SU-DHL-6 (cell line): ENCODE measurements around the gene CTSS.
A peak's percentile ranks its signal among the peaks of the same experiment; 100 is the strongest.

Experiments used
- H2AFZ ChIP-seq: fragments of 200-600 bp; sonication (generic); 2 replicates; pipeline ENCODE4 v1.6.1; 2014; ENCODE audit warnings: low read depth, mild to moderate bottlenecking, moderate library complexity, mixed read lengths, antibody characterized with exemption, low read length; ENCODE audit not compliant: severe bottlenecking
- H3F3A ChIP-seq: fragments of 200-600 bp; shearing (Covaris generic); 2 replicates; pipeline ENCODE4 v1.6.0; 2016; ENCODE audit warnings: antibody characterized with exemption, mild to moderate bottlenecking; ENCODE audit not compliant: insufficient read depth
- H3K27ac ChIP-seq: fragments of 200-600 bp; sonication (generic); 2 replicates; pipeline ENCODE4 v1.5.1; 2016; ENCODE audit warnings: low read depth, mild to moderate bottlenecking, low read length, moderate library complexity, mixed read lengths
- H3K27me3 ChIP-seq: fragments of 200-600 bp; sonication (generic), shearing (Covaris generic); 2 replicates; pipeline ENCODE4 v1.6.0; 2014; ENCODE audit warnings: mild to moderate bottlenecking, low read length
- H3K36me3 ChIP-seq: fragments of 200-600 bp; sonication (generic); 2 replicates; pipeline ENCODE4 v1.6.1; 2014; ENCODE audit warnings: mild to moderate bottlenecking, low read length, mixed read lengths
- H3K4me2 ChIP-seq: fragments of 300-600, 200-600 bp; shearing (Covaris generic), sonication (generic); 2 replicates; pipeline ENCODE4 v1.6.0; 2014; ENCODE audit warnings: low read length, low read depth, mild to moderate bottlenecking; ENCODE audit not compliant: poor library complexity, severe bottlenecking
- H3K4me3 ChIP-seq: fragments of 200-600 bp; sonication (generic); 2 replicates; pipeline ENCODE4 v1.5.1; 2014; ENCODE audit warnings: antibody characterized with exemption, low read length, mild to moderate bottlenecking, mixed read lengths; ENCODE audit not compliant: insufficient read depth, poor library complexity, severe bottlenecking
- H3K79me2 ChIP-seq: fragments of 200-600 bp; sonication (generic); 2 replicates; pipeline ENCODE4 v1.6.1; 2014; ENCODE audit warnings: mild to moderate bottlenecking, low read length, moderate library complexity; ENCODE audit not compliant: insufficient read depth
- H3K9ac ChIP-seq: fragments of 200-600 bp; sonication (generic); 2 replicates; pipeline ENCODE4 v1.7.0; 2014; ENCODE audit warnings: mild to moderate bottlenecking, low read length
- H3K9me2 ChIP-seq: fragments of 200-600 bp; sonication (generic); replicated peaks from 2 replicates; pipeline ENCODE4 v1.6.1; 2014; ENCODE audit warnings: low read length; ENCODE audit not compliant: insufficient read depth
- H3K9me3 ChIP-seq: fragments of 200-600 bp; sonication (generic); 2 replicates; pipeline ENCODE4 v1.6.1; 2014; ENCODE audit warnings: low read length, mixed read lengths; ENCODE audit not compliant: insufficient read depth
- H4K20me1 ChIP-seq: fragments of 200-600 bp; sonication (generic); 2 replicates; pipeline ENCODE4 v1.6.1; 2014; ENCODE audit warnings: low read depth, mild to moderate bottlenecking, antibody characterized with exemption, low read length, moderate library complexity, mixed read lengths
- CTCF ChIP-seq: fragments of 200-600 bp; sonication (generic); IDR thresholded peaks from one replicate; pipeline ENCODE4 v1.5.1; 2017; ENCODE audit warnings: antibody characterized with exemption, mild to moderate bottlenecking, low read length, moderate library complexity; ENCODE audit not compliant: insufficient read depth, poor library complexity, severe bottlenecking
- EZH2phosphoT487 ChIP-seq: fragments of 200-600 bp; sonication (generic), shearing (Covaris generic); conservative IDR thresholded peaks from 2 replicates; pipeline ENCODE4 v1.6.1; 2018; ENCODE audit warnings: mild to moderate bottlenecking, antibody characterized with exemption, low read length, moderate library complexity, mixed read lengths

The CTSS gene

GRCh38 chr1:150765296-150765976, at the start of gene CTSS:
TSS of gene CTSS (minus strand) at chr1:150765778. CDS start at chr1:150764763, 1,015 bp downstream.
- Histone ChIP-seq H3K4me2 (peak within 1 kb of the TSS; percentile 89), H3K36me3 (peaks cover 14% of the 10 kb centered on the region; the same call in 1 of the 2 replicates), H3F3A (peaks cover 16% of the 10 kb centered on the region; the same call in 1 of the 2 replicates), H3K9ac (peak within 1 kb of the TSS; percentile 70), H3K4me3 (peak within 1 kb of the TSS; percentile 88), H3K79me2 (peaks cover 50% of the 10 kb centered on the region), H3K9me3 (no peaks in the 10 kb centered on the region), H3K27ac (peak within 1 kb of the TSS; percentile 72), H3K9me2 (no peaks in the 10 kb centered on the region), H4K20me1 (no peaks in the 10 kb centered on the region), H2AFZ (peak within 1 kb of the TSS; percentile 93), H3K27me3 (no peaks in the 10 kb centered on the region)
- TF ChIP-seq EZH2phosphoT487 (no peak), CTCF (no peak)

- Histone ChIP-seq H3F3A (no peaks in the 10 kb centered on the region), H3K4me3 (no peak overlapping the region), H3K27me3 (no peaks in the 10 kb centered on the region), H3K36me3 (no peaks in the 10 kb centered on the region; the same call in 1 of the 2 replicates), H2AFZ (no peak overlapping the region), H3K27ac (no peak overlapping the region), H4K20me1 (no peaks in the 10 kb centered on the region), H3K79me2 (no peaks in the 10 kb centered on the region), H3K9me3 (no peaks in the 10 kb centered on the region), H3K9me2 (no peaks in the 10 kb centered on the region), H3K9ac (no peak overlapping the region), H3K4me2 (no peak overlapping the region)
- TF ChIP-seq EZH2phosphoT487 (no peak), CTCF (no peak)
These were observed 47.6 kb upstream of the CTSS start for GRCh38 chr1:150813028-150813707.

- Histone ChIP-seq H3K9me3 (no peaks in the 10 kb centered on the region), H3K4me3 (no peak overlapping the region), H3K27ac (no peak overlapping the region), H3K9me2 (no peaks in the 10 kb centered on the region), H3K4me2 (no peak overlapping the region), H2AFZ (no peak overlapping the region), H3F3A (no peaks in the 10 kb centered on the region), H3K27me3 (no peaks in the 10 kb centered on the region), H3K79me2 (no peaks in the 10 kb centered on the region), H3K36me3 (no peaks in the 10 kb centered on the region; the same call in 1 of the 2 replicates), H3K9ac (no peak overlapping the region), H4K20me1 (no peaks in the 10 kb centered on the region)
- TF ChIP-seq EZH2phosphoT487 (no peak), CTCF (no peak)
These were observed 45.5 kb upstream of the CTSS start for GRCh38 chr1:150810958-150811659.
